GM12874 (cell line): ENCODE measurements around the gene PCDHGA8.
A peak's percentile ranks its signal among the peaks of the same experiment; 100 is the strongest.

Source experiments
- CTCF ChIP-seq: IDR thresholded peaks from 2 replicates; pipeline ENCODE4 v1.5.1; 2011; ENCODE audit warnings: low read depth, mild to moderate bottlenecking, control low read depth, low read length, moderate library complexity; ENCODE audit not compliant: insufficient read depth

PCDHGA8 gene

GRCh38 chr5:141363952-141364660 is 28.3 kb upstream of the PCDHGA8 start, which contains the start of gene PCDHGA5:
Gene PCDHGA5, plus strand, starts transcription at chr5:141364162. Its CDS starts 169 bp downstream, at chr5:141364331.
- no peak for TF ChIP-seq CTCF

GRCh38 chr5:141366016-141366896 is 26.2 kb upstream of the PCDHGA8 start:
- TF ChIP-seq CTCF: no peak

- peak; percentile 66 for TF ChIP-seq CTCF
Measured at GRCh38 chr5:141369994-141370848, 22.2 kb upstream of the PCDHGA8 start, which contains the start of gene PCDHGB3. Gene PCDHGB3, plus strand, starts transcription at chr5:141370242. Its CDS starts 153 bp downstream, at chr5:141370395.

GRCh38 chr5:141371572-141372475 is 20.6 kb upstream of the PCDHGA8 start:
- no peak for TF ChIP-seq CTCF

- peak; percentile 29; the same call in 1 of the 2 replicates for TF ChIP-seq CTCF
Measured at GRCh38 chr5:141373673-141374317, 18.6 kb upstream of the PCDHGA8 start, which contains the start of gene PCDHGA6. Gene PCDHGA6, plus strand, starts transcription at chr5:141373891. Its CDS starts 193 bp downstream, at chr5:141374084.

GRCh38 chr5:141374627-141375026 is 17.8 kb upstream of the PCDHGA8 start:
- no peak for TF ChIP-seq CTCF
